NCI-H345 treated with DMSO at 0.1 percent for 48 hours (cell line): ENCODE measurements around the gene IQCE.
"Not testable (repeated sequence)": the region's sequence is repeated elsewhere in the genome, so short reads cannot be mapped to it uniquely, and the experiment has no call there.

Experiments
- DNase-seq: peaks from one replicate; lab custom pipeline; 2025; ENCODE audit not compliant: unreplicated experiment; lab: John Stamatoyannopoulos, UW

IQCE gene

DNA sequence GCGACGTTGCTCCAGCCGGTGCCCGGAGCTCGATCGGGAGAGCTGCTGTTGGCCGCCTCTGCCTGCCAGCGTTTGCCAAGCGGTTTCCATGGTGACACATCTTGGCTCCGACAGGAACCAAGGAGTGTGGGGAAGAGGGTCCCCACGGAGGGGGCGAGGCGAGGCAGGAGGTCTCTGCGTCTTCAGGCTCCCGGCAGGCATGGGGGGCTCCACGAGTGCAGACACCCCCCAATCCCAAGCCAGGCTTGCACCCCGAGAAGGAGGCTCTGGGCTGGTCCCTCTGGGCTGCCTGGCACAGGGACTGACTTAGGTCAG, 27.0 kb upstream of the IQCE start:
- DNase-seq: not testable (repeated sequence)

DNA sequence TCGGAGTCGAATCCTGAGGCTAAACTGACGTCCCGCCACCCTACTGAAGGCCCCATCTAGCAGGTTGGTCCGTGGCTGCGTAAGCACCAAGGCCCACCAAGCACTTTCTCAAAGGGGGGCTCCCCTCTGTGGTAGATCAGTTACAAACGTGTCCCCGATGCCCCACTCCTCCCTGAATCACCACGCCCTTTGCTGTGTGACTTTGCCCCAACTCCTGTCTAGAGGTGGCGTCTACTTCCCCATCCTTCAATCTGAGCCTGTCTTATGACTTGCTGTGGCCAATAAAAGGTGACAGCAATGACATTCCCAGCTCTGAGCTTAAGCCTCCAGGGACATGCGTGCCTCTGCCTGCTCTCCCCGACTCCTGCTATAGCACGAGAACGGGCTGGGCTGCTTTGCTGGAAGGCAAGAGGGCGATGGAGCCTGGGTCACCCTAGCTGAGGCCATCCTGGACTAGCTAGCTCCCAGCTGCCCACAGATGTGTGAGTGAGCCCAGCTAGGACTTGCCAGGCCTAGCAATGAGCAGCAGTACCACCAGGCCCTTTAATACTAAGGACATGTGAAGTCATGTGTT, 26.5 kb upstream of the IQCE start:
- not testable (repeated sequence) for DNase-seq

DNA sequence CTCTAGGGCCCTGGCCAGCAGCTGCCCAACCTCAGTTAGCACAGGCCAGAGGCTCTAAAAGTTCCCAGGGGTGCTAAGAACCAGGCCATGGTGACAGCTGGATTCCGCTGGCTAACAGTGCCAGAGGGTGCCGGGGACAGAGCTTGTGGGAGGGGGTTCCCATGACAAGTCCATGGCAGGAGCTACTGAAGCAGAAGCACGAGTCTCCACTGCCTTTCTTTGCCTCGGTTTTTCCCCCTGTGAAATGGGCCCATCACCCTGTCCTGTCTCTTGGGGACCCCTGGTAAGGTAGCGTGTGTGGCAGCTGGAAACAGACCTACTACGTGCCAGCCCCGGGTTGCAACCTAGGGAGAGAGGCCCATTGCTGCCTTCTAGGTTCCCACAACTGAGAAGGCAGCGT, 26.0 kb upstream of the IQCE start:
- not testable (repeated sequence) for DNase-seq

DNA sequence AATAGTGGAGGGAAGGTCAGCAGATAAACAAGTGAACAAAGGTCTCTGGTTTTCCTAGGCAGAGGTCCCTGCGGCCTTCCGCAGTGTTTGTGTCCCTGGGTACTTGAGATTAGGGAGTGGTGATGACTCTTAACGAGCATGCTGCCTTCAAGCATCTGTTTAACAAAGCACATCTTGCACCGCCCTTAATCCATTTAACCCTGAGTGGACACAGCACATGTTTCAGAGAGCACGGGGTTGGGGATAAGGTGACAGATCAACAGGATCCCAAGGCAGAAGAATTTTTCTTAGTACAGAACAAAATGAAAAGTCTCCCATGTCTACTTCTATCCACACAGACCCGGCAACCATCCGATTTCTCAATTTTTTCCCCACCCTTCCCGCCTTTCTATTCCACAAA, 25.2 kb upstream of the IQCE start:
- not testable (repeated sequence) for DNase-seq

DNA sequence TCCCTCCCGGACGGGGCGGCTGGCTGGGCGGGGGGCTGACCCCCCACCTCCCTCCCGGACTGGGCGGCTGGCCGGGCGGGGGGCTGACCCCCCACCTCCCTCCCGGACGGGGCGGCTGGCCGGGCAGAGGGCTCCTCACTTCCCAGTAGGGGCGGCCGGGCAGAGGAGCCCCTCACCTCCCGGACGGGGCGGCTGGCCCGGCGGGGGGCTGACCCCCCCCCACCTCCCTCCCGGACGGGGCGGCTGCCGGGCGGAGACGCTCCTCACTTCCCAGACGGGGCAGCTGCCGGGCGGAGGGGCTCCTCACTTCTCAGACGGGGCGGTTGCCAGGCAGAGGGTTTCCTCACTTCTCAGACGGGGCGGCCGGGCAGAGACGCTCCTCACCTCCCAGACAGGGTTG, 24.6 kb upstream of the IQCE start:
- DNase-seq: not testable (repeated sequence)

DNA sequence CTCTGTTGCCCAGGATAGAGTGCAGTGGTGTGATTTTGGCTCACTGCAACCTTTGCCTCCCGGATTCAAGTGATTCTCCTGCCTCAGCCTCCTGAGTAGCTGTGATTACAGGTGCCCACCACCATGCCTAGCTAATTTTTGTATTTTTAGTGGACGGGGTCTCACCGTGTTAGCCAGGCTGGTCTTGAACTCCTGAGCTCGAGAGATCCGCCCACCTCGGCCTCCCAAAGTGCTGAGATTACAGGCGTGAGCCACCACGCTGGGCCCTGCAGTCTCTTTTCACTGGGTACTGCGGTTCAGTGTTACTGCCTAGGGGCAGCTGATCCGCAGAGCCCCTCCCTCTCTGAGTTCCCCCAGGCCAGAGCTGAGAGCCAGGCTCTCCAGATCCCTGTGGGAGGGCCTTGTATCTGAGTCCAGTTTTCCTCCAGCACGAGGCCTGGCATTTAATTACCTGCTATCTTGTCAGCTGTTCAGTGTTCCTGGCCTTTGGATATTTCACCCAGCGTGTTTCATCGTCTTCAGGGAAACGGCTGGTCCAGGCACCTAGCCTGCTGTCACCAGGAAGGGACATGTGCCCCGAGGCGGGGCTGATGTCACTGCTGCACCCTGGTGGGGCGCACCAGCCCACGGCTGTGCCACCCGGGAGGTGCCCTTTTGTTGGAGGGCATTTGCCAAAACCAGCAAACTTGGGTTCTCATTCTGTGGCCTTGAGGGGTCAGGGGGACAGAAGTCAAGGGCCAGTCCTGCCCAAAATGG, 22.7 kb upstream of the IQCE start:
- not testable (repeated sequence) for DNase-seq

DNA sequence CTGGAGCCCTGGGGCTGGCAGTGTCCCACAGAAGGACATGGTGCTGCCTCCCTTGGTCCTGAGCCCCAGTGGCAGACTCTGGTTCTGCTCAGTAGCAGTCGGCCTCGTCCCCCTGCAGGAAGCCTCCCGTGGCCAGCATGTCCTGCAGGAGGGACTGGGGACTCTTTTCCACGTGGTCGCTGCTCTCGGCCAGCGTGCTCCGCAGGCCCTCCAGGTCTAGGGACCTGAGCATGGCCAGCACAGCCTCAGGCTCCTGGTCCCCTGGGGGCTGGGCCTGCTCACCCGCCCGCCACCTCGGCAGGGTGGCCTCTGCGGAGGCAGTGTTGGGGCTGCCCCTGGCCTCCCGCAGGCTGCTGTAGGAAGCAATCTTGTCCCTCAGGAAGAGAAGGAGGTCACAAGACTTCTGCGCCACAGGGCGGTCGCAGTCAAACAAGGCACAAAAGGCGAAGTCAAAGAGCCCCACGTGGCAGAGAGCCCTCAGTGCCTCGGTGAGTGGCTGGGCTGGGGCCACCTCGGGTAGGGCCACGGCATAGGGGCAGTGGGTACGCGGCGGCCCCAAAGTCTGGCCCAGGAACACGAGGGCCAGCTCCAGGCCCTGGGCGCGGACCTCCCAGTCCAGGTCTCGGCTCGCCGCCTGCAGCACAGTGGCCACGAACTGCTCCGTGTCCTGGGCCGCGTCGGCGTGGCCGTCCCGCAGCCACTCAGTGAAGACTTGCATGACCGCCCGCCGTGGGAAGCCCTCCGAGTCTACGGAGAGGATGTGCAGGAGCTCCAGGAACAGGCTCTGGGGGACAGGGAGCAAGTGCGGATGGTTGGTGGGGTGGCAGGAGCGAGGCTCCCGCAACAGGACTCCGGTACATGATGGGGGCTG, 20.6 kb upstream of the IQCE start:
- no peak for DNase-seq

DNA sequence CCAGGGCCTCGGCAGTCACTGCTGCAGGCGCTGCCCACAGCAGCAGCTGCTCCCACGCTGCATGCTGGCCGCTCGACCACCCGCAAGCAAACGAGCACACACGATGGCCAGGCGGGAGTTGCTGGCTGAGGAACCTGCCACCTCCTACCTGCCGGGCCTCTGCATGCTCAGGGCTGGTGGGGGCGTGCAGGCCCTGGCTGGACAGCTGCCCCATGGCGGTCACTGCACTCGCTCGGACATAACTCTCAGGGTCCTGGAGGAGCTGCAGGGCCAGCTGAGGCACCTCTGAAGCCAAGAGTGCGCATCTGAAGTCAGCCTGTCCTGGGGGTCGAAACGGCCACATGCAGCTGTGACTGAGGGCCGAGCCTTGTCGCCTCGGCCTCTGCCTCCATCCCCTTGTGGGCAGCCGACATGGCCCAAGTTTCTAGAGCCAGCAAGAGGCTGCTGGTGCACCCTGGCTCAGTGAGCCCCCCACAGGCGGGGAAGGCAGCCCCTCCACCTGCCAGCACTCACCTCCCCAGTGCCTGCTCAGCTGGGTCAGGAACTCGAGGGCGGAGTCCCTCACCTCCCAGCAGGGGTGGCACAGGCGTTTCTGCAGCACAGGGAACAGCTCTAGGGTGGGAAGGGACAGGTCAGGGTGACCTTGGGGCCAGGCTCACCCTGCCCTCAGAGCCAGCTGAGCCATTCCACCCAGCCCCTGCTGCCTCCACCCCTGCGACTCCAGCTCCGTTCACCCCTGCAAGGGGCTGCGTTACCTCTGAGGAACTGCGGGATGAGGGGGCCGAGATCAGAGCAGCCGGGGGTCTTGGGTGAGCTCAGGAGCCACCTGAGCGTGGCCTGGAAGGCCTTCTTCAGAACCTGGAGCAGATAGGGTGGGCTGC, 19.5 kb upstream of the IQCE start:
- DNase-seq: no peak

DNA sequence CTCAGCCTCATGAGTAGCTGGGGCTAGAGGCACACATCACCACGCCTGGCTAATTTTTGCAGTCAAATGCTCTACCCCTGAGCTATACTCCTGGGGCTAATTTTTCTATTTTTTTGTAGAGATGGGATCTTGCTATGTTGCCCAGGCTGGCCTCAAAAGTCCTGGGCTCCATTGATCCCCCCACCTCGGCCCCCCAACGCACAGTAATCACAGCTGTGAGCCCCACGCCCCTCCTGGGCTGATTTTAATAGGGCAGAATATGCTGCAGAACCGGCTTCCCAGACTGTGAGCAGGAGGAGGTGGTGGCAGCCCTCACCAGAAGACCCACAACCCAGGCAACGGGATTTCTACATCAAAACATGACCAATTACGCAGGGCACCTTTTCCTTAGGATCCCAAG, 18.6 kb upstream of the IQCE start:
- no peak for DNase-seq

DNA sequence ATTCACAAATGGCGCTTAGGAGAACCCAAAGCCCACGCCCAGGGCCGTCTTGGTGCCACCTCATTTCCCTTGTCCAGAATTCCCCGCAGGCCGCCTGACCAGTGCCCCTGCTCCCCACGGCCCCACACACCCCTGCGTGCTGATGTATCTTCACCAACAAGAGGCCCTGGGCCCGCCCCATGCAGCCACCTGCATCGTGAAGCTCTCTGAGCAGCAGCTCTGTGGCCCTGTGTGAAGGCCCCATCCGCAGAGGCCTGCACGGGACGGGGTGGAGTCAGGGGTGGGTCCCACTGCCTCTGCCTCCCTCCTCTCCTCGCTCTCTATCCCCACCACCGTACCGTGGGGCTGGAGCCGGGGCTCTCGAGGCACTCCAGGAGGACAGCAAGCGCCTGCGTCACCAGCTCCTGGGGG, 18.1 kb upstream of the IQCE start:
- no peak for DNase-seq

DNA sequence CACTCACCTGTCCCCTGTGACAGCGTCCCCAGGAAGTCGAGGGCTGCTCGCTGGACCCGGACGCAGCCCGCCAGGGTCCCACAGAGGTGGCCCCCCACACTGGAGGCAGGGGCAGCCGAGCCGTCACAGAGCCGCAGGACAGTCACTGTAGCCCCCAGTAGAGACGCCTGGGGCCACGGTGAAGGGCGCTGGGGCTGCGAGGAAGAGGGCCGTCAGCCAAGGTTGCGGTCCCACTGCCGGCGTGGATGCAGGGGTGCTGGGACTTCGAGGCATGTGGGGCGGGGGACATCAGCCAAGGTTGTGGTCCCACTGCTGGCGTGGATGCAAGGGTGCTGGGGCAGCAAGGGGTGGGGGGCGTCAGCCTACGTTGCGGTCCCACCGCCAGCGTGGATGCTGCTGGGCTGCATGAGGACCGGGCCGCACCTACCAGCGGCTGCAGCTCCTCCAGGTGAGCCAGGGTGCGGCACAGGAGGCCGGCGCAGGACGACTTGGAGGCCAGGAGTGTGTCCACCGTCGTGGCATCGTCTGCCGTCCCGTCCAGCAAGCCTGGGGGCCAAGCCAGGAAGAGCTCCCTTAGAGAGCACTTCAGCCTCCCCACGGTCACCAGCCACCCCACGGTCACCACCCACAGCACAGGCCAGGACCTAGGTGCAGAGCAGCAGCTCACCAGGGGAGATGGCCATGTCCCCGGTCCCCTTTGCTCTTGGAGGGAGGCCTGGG, 17.3 kb upstream of the IQCE start:
- DNase-seq: no peak

DNA sequence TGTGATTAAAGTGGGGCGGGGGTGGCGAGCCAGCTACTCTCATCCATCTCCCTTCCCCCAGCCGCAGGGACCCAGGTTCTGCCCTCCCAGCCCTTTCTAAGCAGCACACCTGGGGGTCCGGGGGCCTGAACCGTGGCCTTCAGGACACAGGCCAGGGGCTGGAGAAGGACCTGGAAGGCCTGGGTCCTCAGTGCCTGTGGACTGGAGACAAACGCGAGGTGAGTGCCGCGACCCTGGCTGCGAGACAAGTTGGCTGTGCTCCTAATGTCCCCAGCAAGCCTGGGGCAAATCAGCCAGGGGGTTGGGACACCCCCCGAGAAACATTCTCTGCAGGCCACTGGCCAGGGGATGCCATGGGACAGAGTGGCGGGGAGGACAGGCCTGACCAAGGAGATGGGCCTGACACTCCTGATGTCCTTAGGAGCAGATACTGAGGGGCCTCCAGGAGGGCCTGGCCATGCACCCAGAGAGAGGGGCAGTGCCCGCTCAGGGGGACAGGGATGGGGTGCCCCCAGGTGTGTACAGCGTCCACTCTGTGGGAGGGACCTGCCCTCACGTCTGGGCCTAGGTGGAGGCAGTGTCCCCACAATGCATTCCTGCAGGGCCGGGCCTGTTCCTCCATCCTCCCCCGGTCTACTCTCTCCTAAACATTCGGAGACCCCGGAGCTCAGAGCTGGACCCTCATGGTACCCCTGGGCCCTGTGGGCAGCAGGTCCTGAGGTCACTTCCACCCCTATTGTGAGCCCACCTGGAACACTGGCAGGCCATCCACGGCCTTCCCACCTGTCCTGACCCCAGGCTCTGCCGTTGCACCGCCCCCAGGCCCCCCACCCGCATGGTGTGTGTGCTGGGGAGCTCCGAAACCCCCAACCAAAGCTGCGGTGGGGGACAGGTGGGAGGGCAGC, 16.5 kb upstream of the IQCE start:
- DNase-seq: no peak

DNA sequence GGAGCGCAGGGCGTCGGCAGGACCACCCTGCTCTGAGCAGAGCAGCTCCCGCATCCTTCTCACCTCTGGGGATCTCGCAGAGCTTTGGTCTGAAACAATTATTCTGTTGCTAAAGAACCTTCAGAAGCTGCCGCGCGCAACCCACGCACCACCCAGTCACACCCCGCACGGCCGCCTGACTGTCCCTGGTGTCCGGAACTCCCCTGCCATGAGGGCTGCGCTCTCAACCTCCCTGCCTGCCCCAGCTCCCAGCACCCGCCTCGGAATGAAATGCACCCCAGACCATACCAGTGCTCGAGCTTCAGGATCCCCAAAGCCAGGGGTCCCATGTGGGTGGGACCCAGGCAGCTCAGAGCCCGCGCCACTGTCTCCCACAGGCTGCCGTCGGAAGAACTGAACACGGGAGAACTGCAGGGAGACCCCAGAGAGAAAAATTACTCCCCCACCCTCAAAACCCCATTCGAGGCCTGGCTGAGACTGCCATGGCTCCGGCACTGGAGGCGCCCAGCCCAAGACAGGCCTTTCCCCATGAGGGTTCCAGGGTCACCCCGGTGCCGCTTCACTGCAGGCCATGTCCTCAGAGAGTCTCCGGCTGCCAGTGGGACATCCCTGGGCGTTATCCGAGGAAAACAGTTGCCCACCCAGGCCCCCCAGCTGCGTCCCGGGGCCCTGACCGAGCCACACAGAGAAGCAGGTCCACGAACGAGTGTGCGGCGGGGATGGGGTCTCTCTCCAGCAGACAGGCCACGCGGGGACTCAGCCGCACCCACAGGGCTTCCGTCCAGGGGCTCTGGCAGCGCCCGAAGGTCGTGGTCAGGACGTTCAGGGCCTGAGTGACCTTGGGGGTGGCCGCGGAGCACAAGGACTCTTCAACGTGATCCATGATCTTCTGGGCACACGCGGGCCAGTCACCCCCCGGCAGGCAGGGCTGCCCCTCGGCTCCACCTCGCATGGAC, 15.6 kb upstream of the IQCE start:
- no peak for DNase-seq

DNA sequence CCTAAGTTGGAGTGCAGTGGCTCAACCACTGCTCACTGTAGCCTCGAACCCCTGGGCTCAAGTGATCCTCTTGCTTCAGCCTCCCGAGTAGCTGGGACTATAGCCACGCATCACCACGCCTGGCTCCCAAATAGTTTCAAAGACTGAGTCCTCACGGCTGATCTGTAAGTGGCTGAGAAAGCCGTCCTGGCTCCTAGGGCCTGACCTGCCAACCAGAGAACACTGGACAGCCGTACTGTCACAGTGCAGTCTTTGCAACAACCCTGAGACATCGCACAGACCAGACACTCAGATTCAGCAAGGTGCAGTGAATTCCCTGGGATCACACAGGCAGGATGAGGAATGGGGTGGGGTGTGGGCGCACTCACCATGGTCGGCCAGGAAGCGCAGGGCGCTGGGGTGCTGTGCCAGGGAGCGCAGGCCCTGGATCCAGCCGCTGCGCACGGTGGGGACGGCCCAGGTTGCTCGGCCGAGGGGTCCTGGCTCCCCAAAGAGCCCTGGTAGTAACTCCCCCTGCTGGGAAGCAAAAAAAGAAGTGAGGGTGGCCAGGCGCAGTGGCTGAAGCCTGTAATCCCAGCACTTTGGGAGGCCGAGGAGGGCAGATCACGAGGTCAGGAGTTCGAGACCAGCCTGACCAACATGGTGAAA, 14.1 kb upstream of the IQCE start:
- DNase-seq: no peak

DNA sequence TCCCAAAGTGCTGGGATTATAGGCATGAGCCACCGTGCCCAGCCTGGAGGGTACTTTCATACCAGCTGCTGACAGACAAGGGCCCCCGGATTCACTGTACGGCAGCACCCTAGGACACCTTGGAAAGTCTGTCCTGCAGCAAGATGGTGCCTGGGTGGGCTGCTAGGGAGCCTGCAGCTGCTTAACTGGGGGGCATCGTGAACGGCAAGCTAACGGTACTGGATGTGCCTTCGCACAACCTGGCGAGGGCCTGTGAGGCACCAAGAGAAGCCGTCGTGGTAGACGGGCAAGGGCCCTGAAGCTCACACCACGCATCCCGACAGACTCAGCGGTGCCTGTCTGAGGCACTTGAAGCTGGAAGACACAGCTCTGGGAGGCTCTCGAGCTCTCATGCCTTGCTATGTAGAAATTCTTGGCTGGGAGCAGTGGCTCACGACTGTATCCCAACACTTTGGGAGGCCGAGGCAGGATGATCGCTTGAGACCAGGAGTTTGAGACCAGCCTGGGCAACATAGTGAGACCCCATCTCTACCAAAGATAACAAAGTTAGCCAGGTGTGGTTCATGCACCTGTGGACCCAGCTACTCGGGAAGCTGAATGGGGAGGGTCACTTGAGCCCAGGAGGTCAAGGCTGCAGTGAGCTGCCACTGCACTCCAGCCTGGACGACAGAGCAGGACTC, 12.9 kb upstream of the IQCE start:
- DNase-seq: no peak

DNA sequence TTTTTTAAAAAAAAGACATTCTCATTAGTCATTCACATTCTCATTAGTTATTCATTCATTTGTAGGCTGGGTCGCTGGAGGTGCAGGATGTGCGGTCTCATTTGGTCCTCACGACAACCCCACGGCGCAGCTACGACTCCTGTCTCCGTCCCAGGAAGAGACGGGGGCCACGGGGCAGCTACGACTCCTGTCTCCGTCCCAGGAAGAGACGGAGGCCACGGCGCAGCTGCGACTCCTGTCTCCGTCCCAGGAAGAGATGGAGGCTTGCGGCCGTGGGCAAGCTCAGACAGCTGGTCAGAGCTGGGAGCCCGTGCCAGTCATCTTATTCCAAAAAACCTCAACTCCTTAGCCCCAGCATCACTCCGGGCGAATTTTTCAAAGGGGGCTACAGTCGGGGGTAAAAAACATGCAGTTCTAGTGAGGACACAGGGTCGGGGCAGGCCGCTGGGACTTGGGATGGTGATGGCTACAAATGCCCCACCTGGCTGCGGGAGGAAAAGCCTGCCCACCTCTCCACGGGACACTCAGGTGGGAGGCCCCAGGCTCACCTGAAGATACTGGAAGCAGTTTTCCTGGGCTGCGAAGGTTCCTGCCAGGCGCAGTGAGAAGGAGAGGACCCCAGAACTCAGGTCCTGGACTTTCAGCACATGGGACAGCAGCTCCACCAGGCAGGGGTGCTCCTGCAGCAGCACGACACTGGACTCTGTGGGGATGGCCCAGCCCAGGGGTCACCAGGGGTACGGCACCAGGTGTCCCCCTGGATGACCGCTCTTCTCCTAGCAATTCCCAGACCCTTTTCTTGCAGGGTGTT, 11.8 kb upstream of the IQCE start:
- DNase-seq: no peak
